Measurements from ENCODE around the gene DISP3.
A peak's percentile ranks its signal among the peaks of the same experiment; 100 is the strongest.

Gene DISP3

GRCh38 chr1:11478571-11479374, at the start of gene DISP3:
TSS of gene DISP3 (plus strand) at chr1:11479155. CDS start at chr1:11500993, 21,838 bp downstream.
- peak; percentile 79 for DNase-seq

- no peak for DNase-seq
These were observed 49.7 kb upstream of the DISP3 start for GRCh38 chr1:11429226-11429625.

GRCh38 chr1:11429935-11430334, 49.0 kb upstream of the DISP3 start:
- no peak for DNase-seq

GRCh38 chr1:11431941-11432507, 46.9 kb upstream of the DISP3 start:
- DNase-seq = no peak

- DNase-seq = no peak
These were observed 46.4 kb upstream of the DISP3 start for GRCh38 chr1:11432526-11432925.

GRCh38 chr1:11434501-11434900, 44.5 kb upstream of the DISP3 start:
- no peak for DNase-seq

GRCh38 chr1:11434926-11435325, 44.0 kb upstream of the DISP3 start:
- DNase-seq = no peak

- DNase-seq = no peak
These were observed 40.0 kb upstream of the DISP3 start for GRCh38 chr1:11438996-11439395.

GRCh38 chr1:11441211-11441952, 37.6 kb upstream of the DISP3 start:
- no peak for DNase-seq

- no peak for DNase-seq
These were observed 35.9 kb upstream of the DISP3 start for GRCh38 chr1:11443043-11443442.

GRCh38 chr1:11443961-11444658, 34.8 kb upstream of the DISP3 start:
- no peak for DNase-seq

GRCh38 chr1:11444907-11445306, 34.0 kb upstream of the DISP3 start:
- DNase-seq = no peak

GRCh38 chr1:11447903-11448302, 31.1 kb upstream of the DISP3 start:
- no peak for DNase-seq

GRCh38 chr1:11448373-11449099, 30.4 kb upstream of the DISP3 start:
- no peak for DNase-seq

- DNase-seq = no peak
These were observed 29.9 kb upstream of the DISP3 start for GRCh38 chr1:11449100-11449403.

- no peak for DNase-seq
These were observed 28.6 kb upstream of the DISP3 start for GRCh38 chr1:11450310-11450709.

GRCh38 chr1:11453742-11454491, 25.0 kb upstream of the DISP3 start:
- no peak for DNase-seq

GRCh38 chr1:11455967-11456570, 22.9 kb upstream of the DISP3 start:
- no peak for DNase-seq

GRCh38 chr1:11456965-11457364, 22.0 kb upstream of the DISP3 start:
- no peak for DNase-seq

- DNase-seq = no peak
These were observed 20.1 kb upstream of the DISP3 start for GRCh38 chr1:11458811-11459275.

GRCh38 chr1:11461531-11462137, 17.3 kb upstream of the DISP3 start:
- no peak for DNase-seq

All from activated CD4-positive, alpha-beta T cell treated with anti-CD3 and anti-CD28 coated beads, Interleukin-2, amount 50 U/mL, for 16 hours (primary cell).